Measurements from ENCODE around the gene TXLNB.

DNA sequence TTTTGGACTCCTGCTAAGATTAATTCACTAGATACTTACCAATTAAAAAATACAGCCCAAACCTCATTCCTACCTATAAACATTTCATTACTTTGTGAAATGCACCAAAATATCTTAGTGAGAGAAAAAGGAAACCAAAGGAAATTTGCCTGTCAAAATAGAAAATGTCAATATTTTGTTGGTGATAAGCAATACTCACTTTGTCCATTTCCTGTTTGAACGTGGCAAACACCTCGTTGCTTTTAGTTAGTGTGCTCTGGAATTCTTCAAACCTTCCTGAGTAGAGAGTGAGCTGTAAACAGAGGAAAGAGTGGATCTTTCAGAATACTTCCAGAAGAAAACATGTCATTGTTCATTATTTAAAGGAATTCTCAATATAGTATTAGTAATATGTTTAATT lies 44.2 kb downstream of the TXLNB start:
- no peak for TF ChIP-seq CTCF (conservative IDR thresholded peaks at IDR 0.05; ENCODE audit: low read depth, low read length)
- no peak for TF ChIP-seq EZH2 (IDR thresholded peaks at IDR 0.05; ENCODE audit: borderline replicate concordance, low read depth, low read length, poor library complexity, severe bottlenecking)

Data from A673 (cell line).